Astrocyte of the cerebellum (primary cell): Measurements from ENCODE around the gene DOCK1.
"Not testable (repeated sequence)": the region's sequence is repeated elsewhere in the genome, so short reads cannot be mapped to it uniquely, and the experiment has no call there.

Experiments
- DNase-seq: peaks from one replicate; pipeline ENCODE4 v3.0.0-alpha.2; 2011; ENCODE audit warnings: low read depth
- H3K4me3 ChIP-seq: 2 replicates; pipeline ENCODE4 v1.5.1; 2011; ENCODE audit warnings: mild to moderate bottlenecking, low read depth, low read length, moderate library complexity
- in situ Hi-C: cut with HindIII; loops from 2 replicates; pipeline ENCODE4 v1.10.0; 2017; ENCODE audit warnings: low sequenced_read_pairs
- TF ChIP-seq, protein P1 (sequence below): IDR thresholded peaks from 2 replicates; pipeline ENCODE4 v1.5.1; 2012; ENCODE audit warnings: low read length, low read depth, moderate library complexity, mild to moderate bottlenecking; ENCODE audit errors: missing control alignments

DOCK1 gene

DNA sequence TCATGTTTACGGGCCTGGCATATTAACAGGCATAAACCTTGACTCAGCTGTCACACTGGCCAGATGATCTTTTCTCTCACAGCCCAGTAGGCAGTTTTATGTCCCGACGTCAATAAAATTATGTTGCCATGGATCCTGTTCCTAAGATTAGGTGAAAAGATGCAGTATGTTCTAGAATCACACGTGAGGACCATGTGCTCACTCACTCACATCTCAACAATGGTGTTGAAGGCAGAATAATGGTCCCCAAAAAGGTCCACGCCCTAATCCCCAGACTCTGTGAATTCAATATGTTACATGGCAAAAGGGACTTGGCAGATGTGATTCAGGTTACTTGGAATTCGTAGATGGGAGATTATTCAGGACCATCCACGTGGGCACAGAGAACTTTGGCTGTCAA, 3.5 kb downstream of the DOCK1 start:
- in situ Hi-C loops: no loop called here
- TF ChIP-seq, protein P1, sequence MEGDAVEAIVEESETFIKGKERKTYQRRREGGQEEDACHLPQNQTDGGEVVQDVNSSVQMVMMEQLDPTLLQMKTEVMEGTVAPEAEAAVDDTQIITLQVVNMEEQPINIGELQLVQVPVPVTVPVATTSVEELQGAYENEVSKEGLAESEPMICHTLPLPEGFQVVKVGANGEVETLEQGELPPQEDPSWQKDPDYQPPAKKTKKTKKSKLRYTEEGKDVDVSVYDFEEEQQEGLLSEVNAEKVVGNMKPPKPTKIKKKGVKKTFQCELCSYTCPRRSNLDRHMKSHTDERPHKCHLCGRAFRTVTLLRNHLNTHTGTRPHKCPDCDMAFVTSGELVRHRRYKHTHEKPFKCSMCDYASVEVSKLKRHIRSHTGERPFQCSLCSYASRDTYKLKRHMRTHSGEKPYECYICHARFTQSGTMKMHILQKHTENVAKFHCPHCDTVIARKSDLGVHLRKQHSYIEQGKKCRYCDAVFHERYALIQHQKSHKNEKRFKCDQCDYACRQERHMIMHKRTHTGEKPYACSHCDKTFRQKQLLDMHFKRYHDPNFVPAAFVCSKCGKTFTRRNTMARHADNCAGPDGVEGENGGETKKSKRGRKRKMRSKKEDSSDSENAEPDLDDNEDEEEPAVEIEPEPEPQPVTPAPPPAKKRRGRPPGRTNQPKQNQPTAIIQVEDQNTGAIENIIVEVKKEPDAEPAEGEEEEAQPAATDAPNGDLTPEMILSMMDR: no peak
- H3K4me3 ChIP-seq: no peak overlapping the region
- DNase-seq: no peak

DNA sequence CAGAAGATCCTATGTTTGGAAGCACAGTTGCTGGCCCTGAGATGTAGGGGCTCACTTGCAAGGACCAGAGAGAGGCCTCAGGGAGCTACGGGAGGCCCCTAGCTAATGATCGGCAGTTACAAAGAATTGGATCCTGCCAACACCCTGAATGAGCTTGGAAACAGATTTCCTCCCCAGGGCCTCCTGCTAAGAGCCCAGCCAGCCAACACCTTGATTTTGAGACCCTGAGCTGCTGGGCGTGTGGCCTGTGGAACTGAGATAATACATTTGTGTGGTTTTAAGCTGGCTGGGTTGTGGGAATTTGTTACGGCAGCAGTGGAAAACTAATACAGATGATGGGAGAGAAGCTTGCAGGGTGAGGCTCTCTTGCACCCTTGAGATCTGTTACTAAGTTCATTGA, 3.9 kb downstream of the DOCK1 start:
- no peak for DNase-seq
- in situ Hi-C loops: no loop called here
- TF ChIP-seq, protein P1: no peak
- no peak overlapping the region for H3K4me3 ChIP-seq

DNA sequence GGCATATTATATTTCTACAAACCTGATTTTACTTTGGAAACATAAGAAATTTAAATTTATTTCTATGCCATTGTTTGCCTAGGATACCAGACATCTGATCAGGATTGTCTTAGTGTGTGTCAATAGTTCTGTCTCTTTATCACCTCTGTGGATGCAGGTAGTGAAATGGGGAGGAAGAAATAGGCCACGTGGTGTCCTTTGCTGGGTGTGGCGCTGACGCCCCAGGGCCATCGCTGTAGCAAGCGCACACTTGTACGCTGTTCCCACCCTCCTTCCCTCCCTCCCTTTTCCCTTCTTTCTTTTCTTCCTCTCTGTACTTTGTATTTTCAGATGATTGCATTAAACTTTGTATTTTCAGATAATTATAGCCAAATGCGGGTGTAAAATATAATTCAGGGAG, 5.0 kb downstream of the DOCK1 start:
- TF ChIP-seq, protein P1: no peak
- no peak overlapping the region for H3K4me3 ChIP-seq
- in situ Hi-C loops: no loop called here
- DNase-seq: no peak

DNA sequence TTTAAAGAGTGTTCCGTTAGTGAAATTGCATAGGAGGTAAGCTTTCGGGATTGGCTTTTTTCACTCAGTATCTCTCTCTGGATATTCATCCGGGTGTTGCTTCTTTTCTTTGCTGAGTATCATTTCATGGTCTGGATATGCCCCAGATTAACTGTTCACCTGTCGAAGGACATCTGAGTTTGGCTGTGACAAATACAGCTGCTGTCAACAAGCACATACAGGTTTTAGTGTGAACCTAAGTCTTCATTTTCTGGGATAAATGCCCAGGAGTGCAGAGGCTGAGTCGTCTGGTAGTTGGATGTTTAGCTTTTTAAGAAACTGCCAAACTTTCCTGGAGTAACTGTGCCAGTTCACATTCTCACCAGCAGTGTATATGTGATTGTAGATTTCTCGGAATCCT, 5.6 kb downstream of the DOCK1 start:
- DNase-seq: no peak
- TF ChIP-seq, protein P1: no peak
- in situ Hi-C loops: no loop called here
- no peak overlapping the region for H3K4me3 ChIP-seq

- no peak overlapping the region for H3K4me3 ChIP-seq
- TF ChIP-seq, protein P1: no peak
- in situ Hi-C loops: no loop called here
- no peak for DNase-seq
These were observed 6.1 kb downstream of the DOCK1 start for GRCh38 chr10:126911301-126911700.

DNA sequence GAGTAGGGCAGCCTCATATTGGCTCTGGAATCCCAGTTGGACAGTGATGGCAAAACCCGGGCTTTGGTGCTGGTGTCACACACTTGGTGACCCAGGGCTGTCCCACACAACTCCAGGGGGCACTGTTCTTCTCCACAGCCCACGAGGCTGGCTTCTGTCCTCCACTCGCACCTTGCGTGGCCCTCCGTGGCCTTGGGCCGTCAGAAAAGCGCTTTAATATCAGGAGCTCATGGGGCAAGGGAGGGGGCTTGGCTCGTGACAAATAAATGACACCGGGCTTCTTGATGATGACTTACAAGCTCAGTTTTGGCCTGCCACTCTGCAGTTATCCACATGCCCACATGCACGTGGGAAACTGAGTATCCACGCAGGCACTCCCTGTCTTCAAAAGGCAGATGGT, 8.1 kb downstream of the DOCK1 start:
- DNase-seq: no peak
- in situ Hi-C loops: no loop called here
- TF ChIP-seq, protein P1: no peak

GRCh38 chr10:126914561-126914960, 9.3 kb downstream of the DOCK1 start:
- no peak overlapping the region for H3K4me3 ChIP-seq
- TF ChIP-seq, protein P1: no peak
- in situ Hi-C loops: no loop called here
- DNase-seq: no peak

More for the DNA sequence above, 8.1 kb downstream of the DOCK1 start:
- H3K4me3 ChIP-seq: no peak overlapping the region

- in situ Hi-C loops, H3K4me3 ChIP-seq, DNase-seq: not testable (repeated sequence)
These were observed 11.7 kb downstream of the DOCK1 start for GRCh38 chr10:126916952-126917351.
